Parathyroid adenoma (tissue), 2 donors: ENCODE results near the gene CCN5.

Experiments used
- H2AFZ ChIP-seq: fragments of 300-600 bp; sonication (generic); one replicate; pipeline ENCODE4 v1.7.0; 2017; ENCODE audit warnings: antibody characterized with exemption, mild to moderate bottlenecking
- H3K27ac ChIP-seq: fragments of 300-600 bp; sonication (generic); one replicate; pipeline ENCODE4 v1.7.0; 2017
- H3K27me3 ChIP-seq: fragments of 300-600 bp; sonication (generic); one replicate; pipeline ENCODE4 v1.7.0; 2017; ENCODE audit warnings: low read length; ENCODE audit not compliant: control insufficient read depth, insufficient read depth
- H3K36me3 ChIP-seq: fragments of 300-600 bp; sonication (generic); one replicate; pipeline ENCODE4 v1.7.0; 2017; ENCODE audit warnings: low read length; ENCODE audit not compliant: control insufficient read depth, insufficient read depth
- H3K4me1 ChIP-seq: fragments of 300-600 bp; sonication (generic); one replicate; pipeline ENCODE4 v1.7.0; 2017; ENCODE audit warnings: control low read depth
- H3K4me2 ChIP-seq: fragments of 300-600 bp; sonication (generic); one replicate; pipeline ENCODE4 v1.7.0; 2017; ENCODE audit warnings: low read length
- H3K4me3 ChIP-seq: fragments of 300-600 bp; sonication (generic); one replicate; pipeline ENCODE4 v1.7.0; 2017; ENCODE audit warnings: low read depth, low read length
- H3K79me2 ChIP-seq: fragments of 300-600 bp; sonication (generic); one replicate; pipeline ENCODE4 v1.7.0; 2017; ENCODE audit warnings: control low read depth
- H3K9ac ChIP-seq: fragments of 300-600 bp; sonication (generic); one replicate; pipeline ENCODE4 v1.7.0; 2017; ENCODE audit warnings: mild to moderate bottlenecking
- H3K9me3 ChIP-seq: fragments of 300-600 bp; sonication (generic); one replicate; pipeline ENCODE4 v1.7.0; 2017; ENCODE audit warnings: low read length; ENCODE audit not compliant: control insufficient read depth
- CTCF ChIP-seq: fragments of 300-600 bp; sonication (generic); IDR thresholded peaks from one replicate; pipeline ENCODE4 v1.7.0; 2017; ENCODE audit warnings: antibody characterized with exemption, mild to moderate bottlenecking
- donor health status: primary hyperparathyroidism.

The CCN5 gene

GRCh38 chr20:44686934-44687333, 28.2 kb upstream of the CCN5 start:
- Histone ChIP-seq H3K27ac (no peak overlapping the region), H3K27me3 (no peaks in the 10 kb centered on the region), H3K4me2 (no peak overlapping the region), H3K9ac (no peak overlapping the region), H3K9me3 (no peaks in the 10 kb centered on the region), H3K79me2 (no peaks in the 10 kb centered on the region), H2AFZ (no peak overlapping the region), H3K4me1 (no peaks in the 10 kb centered on the region), H3K4me3 (no peak overlapping the region), H3K36me3 (no peaks in the 10 kb centered on the region)
- TF ChIP-seq CTCF: no peak

- no peak overlapping the region for H3K4me3 ChIP-seq
- H2AFZ ChIP-seq: no peak overlapping the region
- H3K4me1 ChIP-seq: no peaks in the 10 kb centered on the region
- no peak overlapping the region for H3K9ac ChIP-seq
- H3K4me2 ChIP-seq: no peak overlapping the region
- no peaks in the 10 kb centered on the region for H3K27me3 ChIP-seq
- no peak overlapping the region for H3K27ac ChIP-seq
- no peaks in the 10 kb centered on the region for H3K9me3 ChIP-seq
- TF ChIP-seq CTCF: no peak
- no peaks in the 10 kb centered on the region for H3K79me2 ChIP-seq
- H3K36me3 ChIP-seq: no peaks in the 10 kb centered on the region
Observed at GRCh38 chr20:44688053-44688625, 27.0 kb upstream of the CCN5 start.

GRCh38 chr20:44689809-44690208, 25.4 kb upstream of the CCN5 start:
- no peak for TF ChIP-seq CTCF
- Histone ChIP-seq H3K27ac (no peak overlapping the region), H3K9ac (no peak overlapping the region)

GRCh38 chr20:44690781-44691423, 24.3 kb upstream of the CCN5 start:
- no peaks in the 10 kb centered on the region for H3K9me3 ChIP-seq
- H3K27ac ChIP-seq: no peak overlapping the region
- TF ChIP-seq CTCF: no peak
- no peaks in the 10 kb centered on the region for H3K27me3 ChIP-seq
- no peaks in the 10 kb centered on the region for H3K4me1 ChIP-seq
- no peak overlapping the region for H2AFZ ChIP-seq
- H3K36me3 ChIP-seq: no peaks in the 10 kb centered on the region
- H3K79me2 ChIP-seq: no peaks in the 10 kb centered on the region
- H3K9ac ChIP-seq: no peak overlapping the region
- no peak overlapping the region for H3K4me3 ChIP-seq
- no peak overlapping the region for H3K4me2 ChIP-seq

More at GRCh38 chr20:44689809-44690208, 25.4 kb upstream of the CCN5 start:
- Histone ChIP-seq H3K4me2 (no peak overlapping the region), H3K36me3 (no peaks in the 10 kb centered on the region), H2AFZ (no peak overlapping the region), H3K79me2 (no peaks in the 10 kb centered on the region), H3K4me3 (no peak overlapping the region), H3K27me3 (no peaks in the 10 kb centered on the region), H3K4me1 (no peaks in the 10 kb centered on the region), H3K9me3 (no peaks in the 10 kb centered on the region)
